Panc1 (cell line): ENCODE results near the gene DEFB113. TPM values are rescaled to one million over a fixed set of nuclear protein-coding genes. Genes with fewer than 3 reads are reported as not detected.

Experiments
- total RNA-seq: library from RNA; stranded (reverse); gene quantifications from one replicate; pipeline ENCODE4 v1.2.1, GENCODE V29; 2021; ENCODE audit not compliant: unreplicated experiment

Gene DEFB113
- total RNA-seq, 1 experiment from 2014 or later, result not detected

Other genes starting within 250 kb of the DEFB113 start
- gene CRISP3, start 225.2 kb downstream of the DEFB113 start, total RNA-seq, result not detected
- gene PGK2, start 182.3 kb downstream of the DEFB113 start, total RNA-seq, result not detected
- not detected for gene CRISP1, start 103.1 kb downstream of the DEFB113 start, total RNA-seq
- gene DEFB114, start 5.5 kb downstream of the DEFB113 start, total RNA-seq, result not detected
- gene DEFB110, start 52.4 kb upstream of the DEFB113 start, total RNA-seq, result not detected
- not detected for gene DEFB112, start 80.3 kb upstream of the DEFB113 start, total RNA-seq